HUDEP-2 (cell line): ENCODE data around the gene NCOA7.
A peak's percentile ranks its signal among the peaks of the same experiment; 100 is the strongest.

Source experiments
- DNase-seq, 76 experiments: peaks; one replicate each; lab custom pipeline; 2025; ENCODE audit not compliant: unreplicated experiment in 76 of 76; lab: John Stamatoyannopoulos, UW

The NCOA7 gene, protein sequence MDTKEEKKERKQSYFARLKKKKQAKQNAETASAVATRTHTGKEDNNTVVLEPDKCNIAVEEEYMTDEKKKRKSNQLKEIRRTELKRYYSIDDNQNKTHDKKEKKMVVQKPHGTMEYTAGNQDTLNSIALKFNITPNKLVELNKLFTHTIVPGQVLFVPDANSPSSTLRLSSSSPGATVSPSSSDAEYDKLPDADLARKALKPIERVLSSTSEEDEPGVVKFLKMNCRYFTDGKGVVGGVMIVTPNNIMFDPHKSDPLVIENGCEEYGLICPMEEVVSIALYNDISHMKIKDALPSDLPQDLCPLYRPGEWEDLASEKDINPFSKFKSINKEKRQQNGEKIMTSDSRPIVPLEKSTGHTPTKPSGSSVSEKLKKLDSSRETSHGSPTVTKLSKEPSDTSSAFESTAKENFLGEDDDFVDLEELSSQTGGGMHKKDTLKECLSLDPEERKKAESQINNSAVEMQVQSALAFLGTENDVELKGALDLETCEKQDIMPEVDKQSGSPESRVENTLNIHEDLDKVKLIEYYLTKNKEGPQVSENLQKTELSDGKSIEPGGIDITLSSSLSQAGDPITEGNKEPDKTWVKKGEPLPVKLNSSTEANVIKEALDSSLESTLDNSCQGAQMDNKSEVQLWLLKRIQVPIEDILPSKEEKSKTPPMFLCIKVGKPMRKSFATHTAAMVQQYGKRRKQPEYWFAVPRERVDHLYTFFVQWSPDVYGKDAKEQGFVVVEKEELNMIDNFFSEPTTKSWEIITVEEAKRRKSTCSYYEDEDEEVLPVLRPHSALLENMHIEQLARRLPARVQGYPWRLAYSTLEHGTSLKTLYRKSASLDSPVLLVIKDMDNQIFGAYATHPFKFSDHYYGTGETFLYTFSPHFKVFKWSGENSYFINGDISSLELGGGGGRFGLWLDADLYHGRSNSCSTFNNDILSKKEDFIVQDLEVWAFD

DNA sequence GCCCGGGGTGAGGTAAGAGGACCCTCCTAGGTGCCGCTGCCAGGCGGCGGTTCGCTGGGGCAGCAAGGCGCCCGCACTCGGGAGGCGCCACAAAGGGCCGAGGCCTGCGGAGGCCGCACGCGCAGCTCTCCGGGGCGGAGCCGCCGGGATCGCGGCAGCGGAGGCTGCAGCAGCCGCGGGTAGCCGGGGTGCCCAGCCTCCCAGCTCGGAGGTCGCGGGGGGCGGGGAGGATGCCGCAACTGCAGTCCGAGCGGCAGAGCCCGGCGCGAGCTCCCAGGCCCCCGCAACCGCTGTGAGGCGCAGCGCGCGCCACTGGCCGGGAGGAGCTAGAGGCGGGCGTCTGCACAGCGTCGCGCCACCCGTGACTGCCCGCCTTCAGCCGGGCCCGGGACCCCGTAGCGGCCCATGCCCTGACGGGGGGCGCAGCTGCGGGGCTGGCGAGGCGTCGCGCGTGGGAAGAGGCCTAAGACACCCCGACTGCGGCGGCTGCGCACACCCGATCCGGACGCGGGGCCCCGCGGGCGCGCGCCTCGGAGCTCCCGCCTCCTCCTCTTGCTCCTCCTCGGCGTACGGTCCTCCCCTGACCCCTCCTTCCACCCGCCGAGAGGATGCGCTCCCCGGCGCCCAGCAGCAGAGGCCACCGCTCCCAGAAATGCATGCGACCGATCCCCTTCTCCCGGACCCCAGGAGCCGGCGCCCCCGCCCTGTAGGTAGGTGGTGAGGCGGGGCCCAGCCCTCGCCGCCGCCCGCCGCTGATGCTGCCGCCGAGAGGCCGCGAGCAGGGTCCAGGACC lies at the start of gene NCOA7:
TSS of gene NCOA7 (plus strand) at position 603 of the 793 bp plus-strand sequence. CDS start 24,395 bp downstream, outside the sequence.
- peak in 72 of 76 experiments; percentile 25 to 96 (median 71) for DNase-seq

DNA sequence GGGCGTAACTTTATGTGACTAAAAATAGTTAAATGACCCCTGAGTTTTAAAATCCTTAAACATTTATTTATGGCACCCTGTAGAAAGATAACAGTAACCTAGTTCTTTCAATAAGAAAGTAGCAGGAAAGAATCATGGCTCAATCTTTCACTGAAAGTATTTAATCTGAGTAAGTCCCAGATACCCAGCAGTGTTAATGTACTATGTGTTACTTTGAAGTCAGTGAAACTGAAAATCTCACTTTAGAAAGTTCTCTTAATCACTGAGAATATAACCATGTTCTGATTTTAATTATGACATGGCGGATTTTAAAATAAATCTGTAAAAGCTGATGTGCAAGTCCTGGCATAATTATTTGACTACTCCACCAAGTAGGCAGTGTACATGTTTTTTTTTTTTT lies 49.4 kb upstream of the NCOA7 start:
- no peak for DNase-seq

DNA sequence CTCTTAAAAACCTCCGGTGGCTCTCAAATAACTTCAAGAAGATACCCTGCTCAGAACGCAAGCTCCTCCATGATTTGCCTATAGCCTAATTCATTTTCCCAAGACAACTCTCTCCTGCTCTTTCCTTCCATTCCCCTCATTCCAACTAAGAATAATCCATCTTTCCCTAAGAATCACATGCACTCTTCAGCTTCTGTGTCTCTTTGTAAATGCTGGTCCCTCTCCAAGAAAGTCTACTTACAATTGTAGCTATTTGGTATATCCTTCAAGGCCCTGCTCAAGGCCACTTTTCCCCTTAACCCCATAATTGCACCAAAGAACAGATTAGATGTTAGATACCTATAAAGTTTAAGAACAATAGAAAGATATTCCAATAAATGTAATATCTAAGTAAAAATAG lies 48.7 kb upstream of the NCOA7 start:
- DNase-seq, result no peak

DNA sequence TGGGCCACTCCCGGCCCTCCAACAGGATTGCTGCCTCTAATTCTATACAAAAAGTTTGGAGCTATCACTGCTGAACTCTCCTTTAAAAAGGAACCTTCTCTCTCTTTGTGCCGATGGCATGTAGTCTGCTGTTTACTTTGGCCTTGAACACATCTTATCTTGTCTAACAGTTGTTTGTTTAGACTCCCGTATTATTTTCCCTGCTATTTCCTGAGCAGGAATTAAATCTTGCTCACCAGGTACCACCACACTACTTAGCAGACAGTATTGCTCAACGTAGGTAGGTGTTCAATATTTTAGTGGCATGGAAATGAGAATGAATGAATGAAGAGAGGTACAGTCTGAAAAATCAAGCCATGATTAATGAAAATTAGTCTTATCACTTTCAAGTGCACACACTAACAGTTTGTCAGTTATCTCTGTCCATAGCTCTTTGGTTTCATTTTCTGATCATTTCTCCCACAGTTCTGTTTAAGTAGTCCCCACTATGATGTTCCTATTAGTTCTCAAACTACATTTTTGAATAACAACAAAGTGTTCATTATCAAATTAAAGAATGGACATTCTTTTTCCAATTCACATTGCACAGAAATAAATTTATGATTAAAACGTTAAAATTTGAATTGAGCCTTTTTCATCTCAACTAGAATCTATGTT lies 48.2 kb upstream of the NCOA7 start:
- no peak for DNase-seq

DNA sequence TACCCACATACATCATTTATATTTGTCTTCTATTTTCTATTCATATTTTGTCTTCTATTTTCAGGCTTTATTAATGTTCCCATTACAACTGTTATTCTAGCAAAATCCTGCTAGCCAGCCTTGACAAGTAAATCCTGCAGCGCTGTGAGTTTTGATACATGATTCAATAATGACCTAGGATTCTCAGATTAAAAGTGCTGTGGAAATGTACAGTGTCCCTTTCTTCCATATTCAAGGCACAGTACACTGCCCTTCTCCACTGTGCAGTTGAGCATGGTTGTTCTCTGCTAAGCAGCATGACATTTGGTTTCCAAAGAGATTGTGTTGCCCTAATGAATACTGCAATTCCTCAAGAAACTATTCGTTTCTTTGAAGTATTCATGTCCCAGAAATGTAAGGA lies 47.2 kb upstream of the NCOA7 start:
- no peak for DNase-seq

DNA sequence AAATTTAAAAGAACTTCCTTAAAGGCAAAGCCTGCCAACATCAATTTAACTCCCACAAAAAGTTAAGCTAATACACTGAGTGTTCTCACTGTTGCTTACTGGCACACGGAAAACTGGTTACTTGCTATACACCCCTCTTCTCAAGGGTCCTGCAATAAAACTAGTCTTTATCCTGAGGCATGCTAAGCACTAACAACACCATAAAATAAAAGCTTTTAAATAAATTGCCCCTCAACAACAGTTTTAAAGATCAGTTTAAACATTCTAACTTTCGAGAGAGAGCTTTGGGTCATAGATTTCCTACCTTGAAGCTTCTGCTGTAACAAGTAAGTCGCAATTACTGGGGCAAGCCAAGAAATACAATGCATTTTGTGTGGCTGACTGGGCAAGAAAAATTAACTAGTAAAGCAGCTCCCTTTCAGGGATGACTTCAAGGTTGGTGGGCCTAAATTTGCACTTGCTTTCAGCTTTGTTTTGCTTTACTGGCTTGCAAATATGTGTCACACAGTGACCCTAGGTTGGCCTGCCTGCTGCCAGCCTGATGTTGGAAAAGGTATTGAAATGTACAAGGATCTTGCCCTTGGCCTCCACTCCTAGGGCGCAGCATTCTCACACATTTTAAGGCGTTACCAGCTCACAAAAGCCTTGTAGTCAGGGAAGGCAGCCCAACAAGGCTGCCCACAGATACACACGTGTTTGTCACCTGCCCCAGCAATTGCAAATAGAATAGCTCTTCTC lies 45.3 kb upstream of the NCOA7 start:
- no peak for DNase-seq

DNA sequence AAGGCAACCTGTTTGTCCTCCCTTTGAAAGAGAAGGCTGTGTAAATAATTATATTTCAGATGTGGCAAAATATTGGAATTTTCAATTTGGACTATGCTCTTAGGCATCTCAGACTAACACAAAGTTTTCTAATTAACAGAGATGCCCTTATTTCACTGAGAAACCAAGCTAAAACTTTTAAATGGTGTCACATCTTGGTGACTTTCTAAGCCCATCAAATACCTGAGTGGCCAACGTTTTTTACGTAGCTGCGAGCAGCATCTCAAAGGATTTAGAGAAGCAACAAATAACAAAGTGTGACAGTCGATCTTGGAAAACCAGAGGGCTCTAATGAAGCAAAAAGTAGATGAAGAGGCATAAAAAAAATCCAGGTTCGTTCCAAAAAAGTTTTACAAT lies 44.7 kb upstream of the NCOA7 start:
- no peak for DNase-seq

DNA sequence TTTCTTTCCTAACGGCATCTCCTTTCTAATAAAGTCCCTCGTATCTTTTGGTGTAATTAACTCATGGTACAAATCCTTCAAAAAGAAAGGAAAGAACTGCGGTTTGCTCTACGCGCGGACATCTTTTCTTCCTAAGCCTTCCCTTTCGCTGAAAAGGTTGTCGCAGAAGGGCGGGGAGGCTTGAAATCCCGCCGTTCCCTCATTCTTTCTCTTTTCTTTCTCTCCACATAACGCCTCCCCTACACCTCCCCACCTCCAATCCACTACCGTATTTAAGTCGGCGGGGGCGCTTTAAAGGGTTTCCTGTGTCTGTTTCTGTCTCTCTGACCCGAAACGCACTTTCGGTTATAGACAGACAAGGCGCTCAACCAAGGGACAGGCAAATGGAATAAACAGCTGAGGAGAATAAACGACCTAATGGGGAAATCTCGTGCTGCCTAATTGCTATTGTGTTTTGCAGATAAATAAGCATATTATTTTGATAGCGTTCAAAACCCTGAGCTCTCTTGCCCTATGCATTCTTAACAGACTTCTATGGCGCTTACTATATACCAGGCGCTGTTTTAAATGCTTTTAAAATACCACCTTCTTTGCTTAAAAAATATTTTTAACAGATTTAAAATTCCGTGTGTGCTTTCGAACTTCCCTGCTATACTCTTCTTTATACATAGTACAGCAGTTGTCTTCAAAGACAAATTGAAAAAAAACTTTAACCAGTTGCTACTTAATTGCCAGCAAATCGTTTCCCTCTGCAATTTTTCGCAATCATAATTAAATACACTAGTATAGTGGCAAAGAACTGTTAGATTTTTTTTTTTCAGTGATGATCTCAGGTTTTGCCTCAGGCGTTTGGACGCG lies 43.8 kb upstream of the NCOA7 start:
- DNase-seq, result peak in 49 of 76 experiments; percentile 13 to 65 (median 40)

DNA sequence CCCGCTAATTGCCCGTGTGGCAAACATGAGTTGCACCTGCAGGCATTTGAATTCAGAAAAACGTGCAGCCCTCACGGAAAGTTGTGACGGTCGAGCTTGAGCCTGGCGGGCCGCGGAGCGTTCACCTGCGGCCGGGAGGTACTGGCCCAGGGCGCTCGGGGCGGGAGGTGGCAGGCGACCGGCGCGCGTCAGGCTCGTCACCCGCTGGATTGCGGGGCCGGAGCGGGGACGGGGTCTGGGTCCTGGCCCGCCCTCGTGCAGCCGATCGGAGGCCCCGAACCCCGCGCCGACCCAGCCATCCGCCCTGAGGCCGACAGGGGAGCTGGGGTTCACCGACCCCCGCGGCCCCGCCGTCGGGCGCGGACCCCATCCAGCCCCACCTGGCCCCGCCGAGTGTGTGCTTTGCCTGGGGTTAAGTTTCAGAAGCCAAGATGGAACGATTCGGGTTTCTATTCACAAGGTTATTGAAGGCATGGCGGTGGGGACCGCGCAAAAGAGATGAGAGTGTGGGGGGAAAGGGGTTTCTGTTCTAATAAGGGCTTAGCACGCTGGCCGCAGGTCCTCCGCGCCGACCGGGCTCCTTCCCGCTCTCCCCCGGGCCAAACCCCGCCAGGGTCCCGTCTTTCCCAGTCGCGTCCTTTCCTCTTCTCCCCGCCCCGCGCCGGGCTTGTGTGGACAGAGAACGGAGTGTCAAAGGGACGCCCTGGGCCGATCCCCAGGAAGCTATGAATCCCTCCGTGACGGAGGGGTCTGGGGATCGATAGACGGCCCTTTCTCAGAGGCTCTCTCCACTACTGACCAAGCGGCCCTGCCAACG lies 43.0 kb upstream of the NCOA7 start:
- peak in 3 of 76 experiments; percentile 26 to 45 (median 30) for DNase-seq

DNA sequence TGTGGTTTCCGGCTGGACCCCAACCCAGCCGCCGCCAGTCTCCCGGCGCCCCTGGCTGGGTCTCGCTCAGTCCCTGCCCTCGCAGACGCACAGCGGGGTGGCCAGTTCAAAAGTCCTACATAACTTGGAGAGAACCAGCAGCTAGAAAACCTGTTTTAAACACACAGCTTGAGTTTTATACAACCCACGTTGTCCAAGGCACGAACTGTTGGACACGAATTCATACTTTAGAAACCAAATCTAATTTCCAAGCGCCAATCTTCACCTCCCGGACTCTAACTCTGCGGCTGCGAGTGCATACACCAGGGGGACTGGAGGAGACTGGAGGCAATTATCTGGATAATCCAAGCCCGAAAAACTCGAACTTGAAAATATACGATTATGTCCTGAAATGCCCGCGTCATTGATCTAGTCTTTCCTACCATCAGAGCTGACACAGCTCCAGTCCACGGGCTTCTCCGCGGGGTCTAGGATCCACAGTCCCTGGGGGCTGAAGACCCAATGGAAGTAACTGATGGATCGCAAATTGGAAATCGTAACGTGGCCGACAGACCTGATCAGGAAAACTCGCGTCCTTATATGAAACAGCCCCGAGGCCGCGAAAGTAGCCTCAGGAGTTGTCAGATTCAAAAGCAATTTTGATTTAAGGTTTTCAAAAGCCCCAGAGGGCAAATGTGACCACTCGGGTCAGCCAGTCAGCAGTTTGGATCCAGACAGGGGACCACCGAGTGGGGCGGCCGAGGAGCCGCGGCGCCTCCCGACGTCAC lies 42.2 kb upstream of the NCOA7 start:
- peak in 6 of 76 experiments; percentile 15 to 45 (median 33) for DNase-seq

DNA sequence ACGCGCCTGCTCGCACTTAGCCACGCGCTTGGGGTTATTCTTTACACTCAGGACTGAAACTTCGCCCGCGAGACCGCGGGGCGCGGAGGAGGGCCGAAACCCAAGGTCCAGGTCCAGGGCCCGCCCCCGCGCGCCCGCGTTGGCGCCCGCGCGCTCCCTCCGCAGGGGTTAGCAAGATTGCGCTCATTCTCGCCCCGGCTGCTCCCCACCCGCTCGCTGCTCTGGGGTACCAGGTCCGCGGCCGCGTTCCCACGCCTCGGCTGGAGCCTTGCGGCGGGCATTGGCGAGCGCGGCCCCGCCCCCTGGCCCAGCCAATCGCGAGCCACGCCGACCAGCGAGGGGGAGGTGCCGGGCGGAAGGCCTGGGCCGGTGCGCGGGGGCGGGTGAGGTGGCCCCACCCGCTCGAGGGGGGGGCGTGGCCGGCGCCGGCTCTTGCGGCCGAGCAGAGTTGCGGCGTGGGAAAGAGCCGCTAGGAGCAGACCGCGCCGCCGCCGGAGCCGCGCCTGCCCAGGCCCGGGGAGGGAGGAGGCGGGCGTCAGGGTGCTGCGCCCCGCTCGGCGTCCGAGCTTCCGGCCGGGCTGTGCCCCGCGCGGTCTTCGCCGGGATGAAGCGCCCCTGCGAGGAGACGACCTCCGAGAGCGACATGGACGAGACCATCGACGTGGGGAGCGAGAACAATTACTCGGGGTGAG lies 41.4 kb upstream of the NCOA7 start, which contains the start of gene HEY2:
TSS of gene HEY2 (plus strand) at position 460 of the 692 bp plus-strand sequence. CDS start at position 605, 145 bp downstream.
- peak in 74 of 76 experiments; percentile 60 to 98 (median 90) for DNase-seq

DNA sequence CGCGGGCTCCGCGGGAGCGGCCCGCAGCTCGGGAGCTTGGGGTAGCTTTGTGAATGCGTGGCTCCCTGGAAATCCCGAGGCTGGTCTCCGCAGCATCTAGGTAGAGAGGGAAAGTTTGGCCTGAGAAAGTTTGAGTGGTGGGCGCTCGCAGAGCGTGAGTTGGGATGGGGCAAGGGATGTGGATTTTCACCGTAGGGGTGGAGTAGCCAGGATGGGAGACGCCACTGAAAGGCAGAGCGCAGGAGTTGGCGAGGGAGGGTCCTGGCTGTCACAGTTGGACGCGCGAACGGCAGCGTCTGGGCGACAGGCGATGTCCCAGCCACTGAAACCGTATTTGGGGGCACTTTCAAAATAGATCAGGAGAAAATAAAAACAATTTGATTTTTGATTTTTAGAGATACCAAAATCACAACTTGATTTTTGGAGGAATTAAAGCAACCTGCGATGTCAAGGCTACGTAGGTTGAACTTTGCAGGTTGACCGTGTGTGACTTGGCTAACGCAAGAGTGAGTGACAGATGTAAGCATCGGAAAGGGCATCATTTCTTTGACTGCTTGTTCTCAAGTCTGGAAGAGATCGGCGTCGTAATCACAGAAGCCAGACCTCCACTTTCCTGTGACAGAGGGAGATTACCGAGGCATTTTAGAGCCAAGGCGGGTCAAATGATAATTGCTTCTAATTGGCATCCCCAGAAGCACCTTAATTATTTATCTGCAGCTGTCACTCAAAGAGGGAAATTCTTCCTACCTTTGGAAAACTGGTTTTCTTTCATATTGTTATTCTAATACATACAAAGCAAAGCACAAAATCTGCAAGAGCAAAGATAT lies 40.7 kb upstream of the NCOA7 start:
- peak in 15 of 76 experiments; percentile 12 to 52 (median 26) for DNase-seq

DNA sequence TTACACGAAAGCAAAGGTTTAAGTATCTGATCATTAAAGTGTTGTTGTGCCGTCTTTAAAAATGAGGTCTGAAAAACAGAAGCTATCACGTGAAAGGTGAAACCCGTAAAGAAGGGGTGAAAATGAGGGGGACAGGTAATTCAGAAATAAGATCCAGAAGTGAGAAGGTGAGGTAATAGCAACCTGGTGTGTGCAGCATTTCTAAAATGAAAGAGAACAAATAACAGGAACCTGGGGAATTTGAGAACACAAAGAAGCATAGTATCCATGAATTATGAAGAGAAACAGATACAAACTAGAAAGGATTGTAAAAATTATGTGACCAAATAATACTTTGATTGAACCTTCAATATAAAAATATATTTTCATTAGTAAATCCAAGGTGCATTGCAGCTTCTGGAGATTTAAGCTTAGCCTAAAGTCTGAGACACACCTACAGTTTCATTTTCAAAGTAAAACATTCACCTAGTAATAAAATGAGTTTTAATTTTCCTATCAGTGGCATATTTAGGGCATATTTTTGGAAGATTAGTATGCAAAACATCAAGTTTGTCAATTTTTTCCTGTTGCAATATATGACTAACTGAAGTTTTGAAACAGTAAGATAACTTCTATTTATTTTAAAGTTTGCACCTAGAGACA lies 39.9 kb upstream of the NCOA7 start:
- DNase-seq, result no peak

DNA sequence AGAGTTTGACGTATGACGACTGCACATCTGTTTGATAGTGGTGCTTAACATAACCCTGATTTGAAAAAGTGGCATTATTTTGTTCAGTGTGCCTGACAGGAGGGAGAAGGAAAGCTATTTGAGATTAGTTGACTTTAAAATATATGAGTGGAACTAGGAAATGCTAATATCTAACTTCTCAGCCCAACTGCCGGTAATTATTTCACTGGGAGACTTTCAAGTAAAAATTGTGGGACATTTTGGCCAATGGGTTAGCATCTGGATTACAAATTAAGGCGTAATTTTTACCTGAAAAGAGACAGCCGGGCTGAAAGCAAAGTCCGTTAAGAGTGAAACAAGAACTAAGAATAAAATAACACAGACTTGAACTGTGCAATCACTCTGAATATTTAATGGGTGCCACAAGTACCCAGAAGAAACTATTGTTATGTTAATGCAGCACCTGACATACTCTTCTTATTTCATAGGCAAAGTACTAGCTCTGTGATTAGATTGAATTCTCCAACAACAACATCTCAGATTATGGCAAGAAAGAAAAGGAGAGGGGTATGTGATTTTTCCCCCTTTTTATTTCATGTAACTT lies 39.3 kb upstream of the NCOA7 start:
- DNase-seq, result no peak
